GM12892 (cell line): ENCODE data around the gene SARNP.

Experiments used
- POLR2A ChIP-seq: IDR thresholded peaks from 2 replicates; pipeline ENCODE4 v1.6.1; 2011; ENCODE audit warnings: low read depth, low read length, control low read depth
- POLR2AphosphoS5 ChIP-seq: IDR thresholded peaks from 2 replicates; pipeline ENCODE4 v1.6.1; 2011; ENCODE audit warnings: low read depth, low read length, control low read depth
- TAF1 ChIP-seq: IDR thresholded peaks from 2 replicates; pipeline ENCODE4 v1.6.1; 2011; ENCODE audit warnings: low read depth, mild to moderate bottlenecking, control low read depth, low read length, borderline replicate concordance

GRCh38 chr12:55843431-55843830, 25.9 kb upstream of the SARNP start:
- TF ChIP-seq POLR2A (no peak), POLR2AphosphoS5 (no peak), TAF1 (no peak)
